COLO668 (cell line): Measurements from ENCODE around the gene MEF2B.
"Not testable (repeated sequence)": the region's sequence is repeated elsewhere in the genome, so short reads cannot be mapped to it uniquely, and the experiment has no call there.

Experiments used
- DNase-seq: peaks from one replicate; lab custom pipeline; 2025; ENCODE audit not compliant: unreplicated experiment; lab: John Stamatoyannopoulos, UW

MEF2B gene

DNA sequence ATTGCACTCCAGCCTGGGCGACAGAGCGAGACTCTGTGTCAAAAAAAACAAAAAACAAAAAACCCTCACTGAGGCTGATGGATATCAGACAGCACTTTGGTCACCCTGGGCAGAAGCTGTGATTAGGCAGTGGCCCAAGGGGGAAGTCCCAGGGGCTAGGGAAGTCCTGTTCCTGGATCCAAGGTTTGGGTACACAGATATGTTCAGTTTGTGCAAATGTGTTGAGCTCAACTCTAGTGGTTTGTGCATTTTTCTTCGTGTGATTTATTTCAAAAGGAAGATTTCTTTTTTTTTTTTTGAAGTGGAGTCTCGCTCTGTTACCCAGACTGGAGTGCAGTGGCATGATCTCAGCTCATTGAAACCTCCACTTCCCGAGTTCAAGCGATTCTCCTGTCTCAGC is 12.3 kb downstream of the MEF2B start:
- no peak for DNase-seq

DNA sequence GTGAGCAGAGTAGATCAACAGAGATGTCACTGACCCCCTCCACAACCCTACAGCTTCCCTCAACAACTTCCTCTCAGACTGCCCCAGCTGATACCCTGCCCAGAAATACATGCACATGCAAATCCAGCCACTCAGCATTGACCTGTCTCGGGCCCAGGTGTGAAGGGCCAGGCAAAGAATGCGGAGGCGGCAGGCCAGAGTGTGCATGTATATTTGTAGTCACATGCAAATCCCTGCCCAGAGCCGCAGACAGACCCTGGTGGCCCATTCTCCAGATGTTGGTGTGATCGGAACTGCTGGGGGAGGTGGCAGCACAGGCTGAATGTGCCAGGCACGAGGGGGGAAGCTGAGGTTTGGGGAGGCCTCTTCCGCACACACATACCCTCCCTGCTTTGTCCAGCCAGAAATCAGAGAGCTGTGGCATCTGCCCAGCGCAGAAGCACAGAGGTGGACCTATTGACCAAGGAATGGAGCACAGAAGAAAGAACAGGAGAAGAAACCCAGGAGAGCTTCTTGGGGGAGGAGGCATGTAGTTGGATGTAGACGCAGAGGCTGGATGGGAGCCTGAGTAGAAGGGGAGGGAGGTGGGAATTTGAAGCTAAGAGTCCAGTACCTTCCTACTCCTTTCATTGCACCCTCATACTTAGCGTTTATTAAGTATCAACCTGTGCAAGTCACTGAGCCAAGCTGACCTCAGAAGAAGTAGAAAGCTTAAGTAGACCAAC is 14.4 kb downstream of the MEF2B start:
- DNase-seq, result no peak

DNA sequence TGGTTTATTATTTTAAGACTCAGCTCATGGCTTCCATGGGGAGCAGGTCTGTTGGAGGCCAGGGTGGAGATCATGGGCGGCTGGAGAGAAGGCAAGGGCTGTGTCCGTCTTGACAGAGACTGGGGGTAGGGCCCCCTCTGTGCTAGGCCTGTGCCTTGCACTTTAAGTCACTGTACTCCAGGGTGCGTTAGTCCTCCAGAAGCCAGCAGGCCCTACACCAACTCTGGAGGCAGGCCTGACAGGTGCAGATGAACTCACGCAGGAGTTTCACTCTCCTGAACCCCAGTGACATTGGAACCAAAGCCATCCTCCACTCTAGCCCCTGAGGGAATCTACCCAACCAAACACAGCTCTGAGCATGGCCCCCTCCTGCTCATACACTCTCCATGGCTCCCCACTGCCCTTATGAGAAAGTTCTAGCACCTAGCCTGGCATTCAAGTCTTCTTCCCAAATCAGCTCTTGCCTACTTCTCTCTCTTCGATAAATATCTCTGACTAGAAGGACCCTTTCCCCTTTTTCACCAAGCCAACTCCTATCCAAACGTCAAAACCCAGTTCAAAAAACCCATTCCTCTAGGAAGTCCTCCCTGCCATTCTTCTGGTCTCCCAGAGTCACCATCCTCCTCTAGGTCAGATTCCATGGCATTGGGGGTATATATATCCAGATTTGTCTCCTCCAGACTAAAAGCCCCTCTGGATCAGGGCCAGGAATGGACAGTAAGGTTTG is 15.1 kb downstream of the MEF2B start:
- no peak for DNase-seq

DNA sequence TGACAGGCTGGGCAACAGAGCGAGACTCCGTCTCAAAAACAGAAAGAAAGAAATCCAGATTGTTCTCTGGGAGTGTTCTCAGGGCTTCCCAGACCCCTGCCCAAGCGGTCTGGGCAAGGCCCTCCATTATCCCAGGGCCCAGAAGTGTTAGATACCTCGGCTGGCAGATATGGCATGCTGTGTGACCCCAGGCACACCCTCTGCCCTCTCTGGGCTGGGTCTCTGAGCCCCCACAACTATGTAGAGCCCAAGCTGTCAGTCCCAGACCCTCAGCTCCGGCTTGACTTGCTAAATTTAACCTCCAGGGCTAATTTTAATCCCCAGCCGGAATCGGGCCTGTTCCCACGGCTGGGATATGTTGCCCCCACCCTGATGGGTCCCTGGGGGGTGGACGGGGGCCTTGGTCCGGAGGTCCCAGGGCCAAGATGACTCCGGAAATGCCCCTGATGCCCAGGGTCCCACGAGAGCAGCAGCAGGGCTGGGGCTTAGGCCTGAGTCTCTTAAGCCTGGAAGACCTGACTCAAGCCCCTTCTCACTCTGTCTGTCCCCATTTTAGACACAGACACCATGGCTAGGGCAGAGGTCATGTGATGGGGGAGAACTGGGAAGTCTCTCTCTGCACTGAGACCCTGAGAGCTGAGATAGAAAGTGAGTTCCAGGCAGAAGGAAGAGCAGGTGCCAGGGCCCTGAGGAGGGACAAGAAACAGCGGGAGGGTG is 17.2 kb downstream of the MEF2B start:
- DNase-seq, result no peak

DNA sequence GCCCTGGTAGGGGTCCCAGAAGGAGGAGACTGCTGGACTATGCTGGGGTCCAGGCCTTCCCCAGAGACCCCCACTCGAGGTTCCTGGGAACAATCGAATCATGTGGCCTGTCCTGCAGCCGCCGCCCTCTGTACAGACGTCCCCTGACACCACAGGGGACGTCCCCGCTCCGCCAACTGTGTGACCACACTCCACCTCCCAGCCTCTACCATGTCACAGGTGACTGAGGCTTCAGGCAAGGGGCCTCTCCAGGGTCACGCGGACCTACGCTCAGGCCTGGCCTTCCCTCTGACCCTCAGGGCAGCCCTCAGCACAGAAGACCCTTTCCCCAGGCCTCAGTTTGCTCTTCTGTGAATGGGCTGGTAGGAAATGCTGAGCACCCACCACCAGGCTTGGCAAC is 18.6 kb downstream of the MEF2B start:
- no peak for DNase-seq

DNA sequence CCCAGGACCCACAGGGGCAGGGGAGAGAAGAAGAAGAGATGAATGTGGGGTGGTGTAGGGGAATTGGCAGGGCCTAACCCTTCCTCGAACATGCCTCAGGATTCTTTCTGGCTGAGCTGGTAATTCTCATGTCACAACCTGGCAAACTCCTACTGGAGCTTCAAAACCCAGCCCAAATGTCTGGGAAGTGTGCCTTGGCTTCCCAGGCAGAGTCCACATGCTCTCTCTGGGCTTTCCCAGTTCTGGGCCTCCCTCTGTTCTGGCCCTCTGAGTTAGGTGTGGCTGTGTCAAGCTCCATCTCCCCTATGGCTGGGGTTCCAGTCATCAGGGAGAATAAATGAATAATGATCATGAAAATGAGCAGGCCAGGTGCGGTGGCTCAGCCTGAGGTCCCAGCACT is 20.6 kb downstream of the MEF2B start:
- no peak for DNase-seq

DNA sequence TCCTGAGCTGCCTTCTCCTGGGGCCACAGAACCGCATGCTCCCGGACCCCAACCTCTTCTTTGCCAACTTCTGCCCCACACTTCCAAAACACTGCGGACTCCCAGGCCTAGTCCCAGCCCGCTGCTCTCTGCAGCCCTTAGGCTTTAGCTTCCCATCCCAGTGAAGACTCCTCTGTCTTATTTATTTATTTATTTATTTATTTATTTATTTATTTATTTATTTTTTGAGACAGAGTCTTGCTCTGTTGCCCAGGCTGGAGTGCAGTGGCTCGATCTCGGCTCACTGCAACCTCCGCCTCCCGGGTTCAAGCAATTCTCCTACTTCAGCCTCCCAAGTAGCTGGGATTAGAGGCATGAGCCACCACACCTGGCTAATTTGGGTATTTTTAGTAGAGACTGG is 21.6 kb downstream of the MEF2B start:
- not testable (repeated sequence) for DNase-seq

DNA sequence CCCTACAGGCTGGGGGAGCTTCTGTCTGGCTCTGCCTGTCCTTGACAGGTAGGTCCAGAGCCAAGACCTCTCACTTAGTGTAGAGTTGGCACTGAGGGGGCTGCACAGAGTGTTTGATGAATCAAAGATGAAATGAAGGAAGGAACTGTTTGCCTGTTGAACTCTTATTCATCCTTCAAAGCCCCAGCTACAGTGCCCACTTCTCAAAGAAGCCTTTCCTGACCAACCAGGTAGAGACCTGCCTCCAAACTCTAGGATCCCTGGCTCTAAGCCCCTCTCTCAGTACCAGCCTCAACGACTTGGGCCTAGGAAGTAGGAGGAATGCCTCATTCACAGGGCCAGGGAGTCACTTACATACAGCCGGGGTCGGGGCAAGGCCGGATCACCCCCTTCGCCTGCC is 22.7 kb downstream of the MEF2B start:
- DNase-seq, result no peak

DNA sequence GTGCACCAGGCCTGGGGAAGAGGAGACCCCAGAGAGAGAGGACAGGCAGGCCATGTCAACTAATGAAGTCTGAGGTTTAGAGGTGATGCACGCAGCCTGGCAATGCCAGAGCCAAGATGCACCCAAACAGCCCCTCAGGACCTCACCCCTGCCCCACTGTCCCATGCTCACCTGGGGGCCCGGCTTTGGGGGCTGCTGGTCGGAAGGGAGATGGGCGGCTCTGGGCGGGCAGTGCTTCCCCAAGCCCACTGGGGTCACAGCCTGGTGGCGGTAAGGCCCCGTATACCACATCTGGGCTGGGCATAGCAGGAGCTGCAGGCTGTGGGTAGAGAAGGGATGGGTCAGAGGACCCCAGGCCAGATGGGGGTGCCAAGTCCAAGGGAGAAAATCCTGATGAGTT is 23.2 kb downstream of the MEF2B start:
- no peak for DNase-seq

DNA sequence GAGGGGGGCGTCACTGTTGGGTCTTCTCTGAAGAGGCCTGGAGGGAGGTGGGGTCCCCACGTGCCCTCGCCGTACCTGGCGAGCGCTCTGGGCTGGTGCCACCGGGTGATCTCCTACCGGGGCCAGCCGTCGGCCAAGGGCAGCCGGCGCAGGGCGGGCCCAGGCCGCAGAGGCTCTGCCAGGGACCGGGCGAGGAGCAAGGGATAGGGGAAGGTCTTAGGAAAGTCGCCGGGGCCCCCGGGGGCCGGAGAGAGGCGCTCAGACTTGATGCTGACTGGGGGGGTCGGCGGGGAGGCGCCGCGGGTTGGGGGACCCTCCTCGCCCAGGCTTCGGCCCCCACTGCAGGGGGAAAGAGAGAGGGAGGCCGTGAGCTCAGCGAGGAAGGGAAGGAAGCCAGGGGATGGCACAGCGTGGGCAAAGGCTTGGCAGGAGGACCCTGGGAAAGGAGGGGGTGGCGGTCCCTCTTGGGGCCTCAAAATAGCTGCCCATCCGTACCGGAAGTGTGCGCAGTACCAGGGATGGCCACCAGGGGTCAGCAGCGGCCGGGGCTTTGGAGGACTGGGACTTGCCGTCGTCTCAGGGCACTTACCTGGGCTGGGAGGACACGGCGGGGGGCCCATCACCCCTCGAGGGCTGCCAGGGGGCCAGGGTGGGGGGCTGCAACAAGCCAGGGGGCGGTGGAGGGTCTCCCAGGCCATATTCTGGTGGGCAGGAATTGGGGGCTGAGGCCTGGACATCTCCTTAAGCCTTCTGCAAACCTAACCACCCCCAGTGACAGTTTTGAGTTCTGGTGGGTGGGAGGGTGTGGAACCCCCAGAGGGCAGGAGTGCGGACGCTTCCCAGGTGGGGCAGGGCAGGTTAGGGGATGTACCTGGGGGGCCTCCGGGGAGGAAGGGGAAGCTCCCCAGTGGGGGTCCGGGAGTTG is 24.1 kb downstream of the MEF2B start:
- peak; percentile 63 for DNase-seq

DNA sequence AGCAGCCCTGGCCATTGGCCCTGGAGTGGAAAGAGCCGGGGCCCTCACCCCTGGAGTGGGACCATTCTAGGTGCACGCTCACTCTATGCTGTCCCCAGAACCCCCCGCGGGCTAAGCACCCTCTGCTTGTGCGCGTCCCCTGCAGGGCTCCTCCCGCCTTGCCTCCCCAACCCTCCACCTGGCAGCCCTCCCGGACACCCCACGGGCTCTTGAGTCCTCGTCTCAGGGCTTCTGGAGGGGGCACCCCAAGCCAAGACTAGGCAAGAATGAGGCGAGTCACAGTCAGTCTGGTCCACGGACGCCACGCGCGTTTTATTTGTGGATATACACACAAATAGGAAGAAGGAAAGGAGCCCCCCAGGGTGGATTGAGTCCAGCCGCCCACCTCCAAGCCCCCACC is 24.8 kb downstream of the MEF2B start:
- DNase-seq, result no peak

DNA sequence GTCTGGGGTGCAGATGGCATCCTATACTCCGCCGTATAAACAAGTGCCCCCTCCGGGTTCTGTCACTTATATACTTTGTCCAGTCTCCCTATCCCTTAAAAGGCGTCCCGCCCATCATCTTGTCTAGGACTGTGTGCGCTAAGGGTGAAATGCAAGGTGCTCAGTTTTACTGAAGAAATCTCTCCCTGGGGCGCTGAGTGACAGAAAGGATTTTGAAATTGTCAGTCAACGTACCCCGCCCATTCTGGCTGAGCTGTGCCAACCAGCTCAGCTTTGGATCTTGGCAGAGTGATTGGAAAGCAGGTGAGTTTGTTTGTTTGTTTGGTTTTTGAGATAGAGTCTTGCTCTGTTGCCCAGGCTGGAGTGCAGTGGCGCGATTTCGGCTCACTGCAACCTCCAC is 27.7 kb downstream of the MEF2B start:
- DNase-seq, result no peak

DNA sequence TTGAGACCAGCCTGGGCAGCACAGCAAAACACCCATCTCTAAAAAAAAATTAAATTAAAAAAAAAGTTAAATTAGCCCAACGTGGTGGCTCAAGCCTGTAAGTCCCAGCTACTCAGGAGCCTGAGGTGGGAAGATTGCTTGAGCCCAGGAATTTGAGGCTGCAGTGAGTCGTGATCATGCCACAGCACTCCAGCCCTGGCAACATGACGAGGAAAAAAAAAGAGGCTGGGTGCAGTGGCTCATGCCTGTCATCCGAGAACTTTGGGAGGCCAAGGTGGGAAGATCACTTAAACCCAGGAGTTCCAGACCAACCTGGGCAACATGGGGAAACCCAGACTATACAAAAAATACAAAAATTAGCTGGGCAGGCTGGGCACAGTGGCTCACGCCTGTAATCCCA is 29.6 kb downstream of the MEF2B start:
- no peak for DNase-seq

DNA sequence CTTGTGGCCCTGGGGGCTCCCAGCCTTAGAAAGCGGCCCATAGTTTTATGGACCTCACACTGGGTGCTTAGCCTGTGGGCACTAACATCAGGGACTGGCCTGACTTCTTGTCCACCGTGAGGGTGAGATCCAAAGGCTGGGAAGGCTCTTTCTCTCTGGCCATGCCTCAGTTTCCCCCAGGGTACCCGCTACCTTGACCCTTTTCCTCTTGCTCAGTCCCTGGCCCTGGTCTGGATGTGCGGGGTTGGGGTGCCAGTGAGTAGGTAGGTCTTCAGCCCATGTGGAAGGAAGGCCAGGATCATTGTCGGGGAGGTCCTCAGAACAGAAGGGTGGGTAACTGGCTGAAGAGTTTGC is 30.2 kb downstream of the MEF2B start:
- no peak for DNase-seq

DNA sequence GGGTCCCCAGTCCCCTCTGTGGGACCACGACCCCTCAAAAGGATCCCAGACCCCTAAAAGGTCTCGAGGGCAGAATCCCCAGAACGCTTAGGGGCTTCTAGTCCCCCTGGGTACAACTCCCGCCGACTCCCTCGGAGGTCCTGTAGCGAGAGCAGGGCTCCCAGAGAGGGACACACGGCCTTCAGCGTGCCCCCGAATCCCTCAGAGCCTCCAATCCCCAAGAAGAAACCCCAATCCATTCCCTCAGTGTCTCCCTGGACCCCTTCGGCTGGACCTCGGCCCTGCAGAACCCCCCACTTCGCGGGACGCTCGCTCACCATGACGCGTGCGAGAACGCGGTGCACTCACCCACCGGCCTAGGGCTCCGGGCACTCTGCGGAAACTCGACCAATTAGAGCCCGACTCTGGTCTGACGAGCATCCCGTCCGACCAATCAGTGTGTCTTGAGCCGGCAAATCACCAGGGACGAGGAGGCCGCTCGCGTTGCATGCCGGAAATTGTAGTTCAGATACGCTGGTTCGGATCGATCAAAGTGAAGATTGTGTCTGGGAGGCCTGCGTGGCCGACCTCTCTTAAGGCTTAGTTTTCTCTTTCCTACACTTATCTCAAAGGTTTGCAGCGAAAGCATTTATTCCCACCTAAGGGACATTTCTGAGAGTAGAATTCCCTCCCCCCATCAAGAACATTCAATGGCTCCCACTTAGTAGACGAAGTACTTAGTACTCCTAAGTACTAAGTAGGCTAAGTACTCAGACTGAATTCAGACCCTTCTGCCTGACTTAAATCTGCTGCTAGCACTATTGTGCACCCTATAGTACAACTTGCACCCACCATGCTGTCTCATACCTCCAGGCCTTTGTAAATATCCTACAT is 31.7 kb downstream of the MEF2B start, which contains the start of gene TMEM161A:
Gene TMEM161A, minus strand, starts transcription at position 370 of the 873 bp plus-strand sequence. Its CDS starts 50 bp downstream, at position 320.
- DNase-seq, result peak; percentile 96

DNA sequence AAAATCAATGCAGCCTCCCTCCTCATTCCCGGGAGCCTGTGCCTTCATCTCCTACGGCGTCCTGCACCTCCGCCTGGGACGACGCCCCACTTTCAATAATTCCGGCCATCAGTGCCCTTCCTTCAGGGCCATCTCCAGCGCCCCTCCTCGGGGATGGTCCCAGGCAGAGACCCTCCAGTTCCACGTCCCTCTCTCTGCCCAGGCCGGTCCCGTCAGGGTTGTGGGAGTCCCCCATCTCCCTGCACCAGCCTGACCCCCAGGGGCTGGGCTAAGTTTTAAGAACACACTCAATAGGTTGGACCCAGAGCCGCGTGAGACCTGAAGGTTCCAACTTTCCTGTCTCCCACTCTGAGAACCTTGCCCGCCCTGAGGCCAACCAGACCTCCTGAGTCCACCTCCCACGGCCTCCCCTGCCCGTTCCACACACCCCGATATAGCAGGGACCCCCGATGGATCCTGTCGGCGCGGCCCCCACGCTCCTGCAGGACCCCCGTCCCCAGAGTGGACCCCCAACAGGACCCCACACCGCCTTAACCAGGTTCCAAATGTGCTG is 32.4 kb downstream of the MEF2B start:
- DNase-seq, result no peak

DNA sequence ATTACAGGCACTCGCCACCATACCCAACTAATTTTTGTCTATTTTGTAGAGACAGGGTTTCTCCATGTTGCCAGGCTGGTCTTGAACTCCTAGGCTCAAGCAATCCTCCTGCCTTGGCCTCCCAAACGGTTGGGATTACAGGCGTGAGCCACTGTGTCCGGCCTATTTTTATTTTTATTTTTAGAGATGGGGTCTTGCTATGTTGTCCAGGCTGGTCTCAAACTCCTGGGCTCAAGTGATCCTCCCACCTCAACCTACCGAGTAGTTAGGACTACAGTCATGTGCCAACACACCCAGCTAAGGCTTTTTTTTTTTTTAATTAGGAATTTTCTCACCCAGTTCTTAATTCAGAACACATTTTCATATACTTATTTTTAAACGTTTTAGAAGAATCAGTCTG is 34.4 kb downstream of the MEF2B start:
- DNase-seq, result not testable (repeated sequence)

DNA sequence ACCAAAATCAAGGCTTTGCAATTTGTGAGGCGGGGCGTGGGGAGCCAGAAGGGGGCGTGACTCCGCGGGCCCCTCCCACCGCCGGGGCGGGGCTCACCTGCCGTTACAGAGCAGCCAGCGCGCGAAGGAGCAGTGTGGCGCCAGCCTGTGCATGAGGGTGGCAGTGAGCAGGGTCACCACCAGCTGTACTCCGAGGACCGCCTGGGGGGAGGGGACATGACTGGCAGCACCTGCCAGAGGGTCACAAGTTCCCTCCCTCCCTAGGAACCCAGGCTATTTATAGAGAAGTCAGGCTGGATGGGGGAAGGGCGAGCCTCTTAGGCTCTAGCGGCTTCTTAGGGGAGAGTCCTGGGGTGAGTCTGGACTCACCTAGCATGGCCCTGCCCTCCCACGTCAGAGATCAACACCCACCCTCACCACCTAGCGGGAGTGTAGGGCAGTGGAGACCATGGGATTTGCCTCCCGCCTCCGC is 35.3 kb downstream of the MEF2B start:
- DNase-seq, result peak; percentile 19

DNA sequence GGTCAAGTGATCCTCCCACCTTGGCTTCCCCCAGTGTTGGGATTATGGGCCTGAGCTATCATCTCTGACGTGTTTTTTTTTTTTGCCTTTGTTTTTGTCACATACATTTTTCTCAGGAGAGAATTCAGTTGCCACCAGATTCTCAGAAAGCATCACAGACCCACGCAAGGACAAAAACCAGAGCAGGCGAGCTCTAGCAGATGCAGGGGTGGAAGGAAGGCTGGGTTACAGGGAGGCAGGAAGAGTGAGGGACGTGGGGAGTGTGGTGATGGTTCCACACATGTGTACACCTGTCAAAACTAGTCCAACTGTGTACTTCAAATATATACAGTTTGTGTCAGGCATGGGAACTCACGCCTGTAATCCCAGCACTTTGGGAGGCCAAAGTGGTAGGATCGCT is 36.1 kb downstream of the MEF2B start:
- DNase-seq, result no peak

DNA sequence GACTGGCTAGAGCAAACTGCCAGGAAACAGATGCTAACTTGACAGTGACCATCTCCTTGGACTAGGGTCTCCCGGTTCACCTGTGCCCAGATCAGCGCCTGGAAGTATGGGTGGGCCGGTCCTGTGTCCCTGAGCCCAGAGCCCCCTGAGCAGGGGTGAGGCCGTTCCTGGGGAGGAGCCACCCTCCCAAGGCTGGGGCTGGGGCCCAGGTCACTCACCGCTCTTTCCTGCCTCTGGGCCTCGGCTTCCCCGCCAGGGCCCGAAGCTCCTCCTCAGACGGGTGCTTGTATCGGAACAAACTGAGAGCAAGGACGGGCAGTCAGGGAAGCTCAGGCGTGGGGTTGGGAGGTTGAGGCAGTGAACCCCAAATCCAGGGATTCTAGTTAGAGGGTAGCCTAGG is 37.2 kb downstream of the MEF2B start:
- DNase-seq, result no peak
